HG03196 (cell line): ENCODE data around the gene CCDC89.

Source experiments
- ATAC-seq: cut with Tn5 transposase; IDR thresholded peaks from one replicate; pipeline ENCODE4 v1.9.1; 2021; ENCODE audit not compliant: unreplicated experiment

Gene CCDC89

GRCh38 chr11:85685820-85686459, at the start of gene CCDC89:
Gene CCDC89 (minus strand): TSS chr11:85686195. CDS start chr11:85686130, 65 bp downstream.
- ATAC-seq: no peak

- ATAC-seq: peak; percentile 68
Measured at GRCh38 chr11:85732965-85733364, 47.0 kb upstream of the CCDC89 start.

GRCh38 chr11:85726381-85726780, 40.4 kb upstream of the CCDC89 start:
- no peak for ATAC-seq

- no peak for ATAC-seq
Measured at GRCh38 chr11:85725510-85726258, 39.7 kb upstream of the CCDC89 start.

- no peak for ATAC-seq
Measured at GRCh38 chr11:85724748-85725465, 38.9 kb upstream of the CCDC89 start.

- no peak for ATAC-seq
Measured at GRCh38 chr11:85723088-85723487, 37.1 kb upstream of the CCDC89 start.

GRCh38 chr11:85721191-85721590, 35.2 kb upstream of the CCDC89 start:
- ATAC-seq: no peak

- no peak for ATAC-seq
Measured at GRCh38 chr11:85718991-85719807, 33.2 kb upstream of the CCDC89 start.

- no peak for ATAC-seq
Measured at GRCh38 chr11:85718126-85718943, 32.3 kb upstream of the CCDC89 start.

GRCh38 chr11:85717429-85717828, 31.4 kb upstream of the CCDC89 start:
- ATAC-seq: no peak

GRCh38 chr11:85712953-85713352, 27.0 kb upstream of the CCDC89 start:
- ATAC-seq: no peak

GRCh38 chr11:85710917-85711316, 24.9 kb upstream of the CCDC89 start:
- ATAC-seq: no peak

- ATAC-seq: no peak
Measured at GRCh38 chr11:85709941-85710702, 24.1 kb upstream of the CCDC89 start.

GRCh38 chr11:85705800-85706199, 19.8 kb upstream of the CCDC89 start:
- ATAC-seq: no peak

GRCh38 chr11:85704967-85705366, 19.0 kb upstream of the CCDC89 start:
- ATAC-seq: no peak

- ATAC-seq: peak; percentile 84
Measured at GRCh38 chr11:85699957-85700741, 14.2 kb upstream of the CCDC89 start.

GRCh38 chr11:85698195-85698594, 12.2 kb upstream of the CCDC89 start:
- no peak for ATAC-seq

- no peak for ATAC-seq
Measured at GRCh38 chr11:85697747-85698146, 11.8 kb upstream of the CCDC89 start.

- no peak for ATAC-seq
Measured at GRCh38 chr11:85695546-85695945, 9.6 kb upstream of the CCDC89 start.
